Heart right ventricle (tissue), 16 donors: Measurements from ENCODE around the gene MCRIP1. TPM values are rescaled to one million over a fixed set of nuclear protein-coding genes. Genes with fewer than 3 reads are reported as not detected.

ENCODE experiments used
- ATAC-seq, 8 donors: fragments of 200-7000 bp; cut with Tn5 transposase; one replicate each; pipeline ENCODE4 v1.9.1; 2020; ENCODE audit warnings: mild to moderate bottlenecking in 8 of 8, moderate library complexity in 8 of 8, moderate number of reproducible peaks in 1 of 8
- DNase-seq, 2 donors: peaks; one replicate each; pipeline ENCODE4 v3.0.0-alpha.2; 2020
- H3K27ac ChIP-seq, 10 donors: fragments of 200-600 bp; sonication (generic) in 2 of 10; one replicate each; pipeline versions ENCODE4 v1.5.0 to v1.8.0; 2020 to 2022; ENCODE audit warnings: mild to moderate bottlenecking in 3 of 10
- H3K27me3 ChIP-seq, 7 donors: fragments of 200-600 bp; one replicate each; pipeline ENCODE4 v1.8.0; 2021 to 2022; ENCODE audit warnings: mild to moderate bottlenecking in 2 of 7
- H3K36me3 ChIP-seq, 9 donors: fragments of 200-600 bp; sonication (generic) in 1 of 9; one replicate each; pipeline versions ENCODE4 v1.5.0 to v1.8.0; 2020 to 2022; ENCODE audit warnings: mild to moderate bottlenecking in 2 of 9
- H3K4me1 ChIP-seq, 9 donors: fragments of 200-600 bp; sonication (generic) in 1 of 9; one replicate each; pipeline versions ENCODE4 v1.5.0 to v1.8.0; 2020 to 2022; ENCODE audit warnings: mild to moderate bottlenecking in 4 of 9
- H3K4me3 ChIP-seq, 10 donors: fragments of 200-600 bp; sonication (generic) in 2 of 10; one replicate each; pipeline versions ENCODE4 v1.5.0 to v1.8.0; 2020 to 2022; ENCODE audit warnings: mild to moderate bottlenecking in 7 of 10, moderate library complexity in 2 of 10
- H3K9me3 ChIP-seq, 11 donors: fragments of 200-600 bp in 10 of 11; sonication (generic) in 2 of 11; one replicate each; pipeline versions ENCODE4 v1.5.0 to v1.8.0; 2013 to 2022; ENCODE audit warnings: mild to moderate bottlenecking in 2 of 11, control low read depth in 1 of 11, moderate library complexity in 1 of 11
- CTCF ChIP-seq, 9 donors: fragments of 200-600 bp; sonication (generic) in 2 of 9; IDR thresholded peaks; one replicate each; pipeline versions ENCODE4 v1.5.0 to v1.8.0; 2021 to 2022; ENCODE audit warnings: antibody characterized with exemption in 9 of 9, mild to moderate bottlenecking in 5 of 9, moderate library complexity in 1 of 9
- WGBS, 2 donors: extraction: QIAGEN DNeasy Blood & Tissue Kit; methylation state at CpG; one replicate each; pipeline ENCODE4 v1.1.7; 2013; ENCODE audit warnings: inconsistent platforms in 1 of 2; 5-methylcytosine and 5-hydroxymethylcytosine counted together
- intact Hi-C, 10 donors: fragments of 100-400 bp; cut with DNase I; formaldehyde crosslinking; loops; one replicate each; pipeline versions ENCODE4 v1.11.1 to v1.14.2; 2022
- polyA plus RNA-seq, 2 donors: library from polyadenylated mRNA; stranded (reverse); fragments of 200-250 nt; gene quantifications; one replicate each; pipeline ENCODE4 v1.2.3, GENCODE V29; 2013
- total RNA-seq, 10 donors: library from RNA; stranded (reverse); fragmentation: NEBNext Ultra II Directional in 3 of 10; extraction: Animal tissue kit (Norgen Biotek cat#: 25700) in 3 of 10; gene quantifications; one replicate each; pipeline versions ENCODE4 v1.2.1 to v1.2.4, GENCODE V29; 2021 to 2023
- donor health status: Arrhythmogenic right ventricular cardiomyopathy.
- donor health status: ischemic (EF 13 %, LVEDD 7.1; RV severe dilation, severe dysfunction).
- donor health status: healthy with polysubstance abuse.
- donor health status: DM: no; HTN: yes; CAD: no.
- donor health status: DM: no; HTN: no; CAD: no.
- donor health status: ischemic (EF 25% LVEDD 6.9; RV normal size, moderate dysfunction).
- donor health status: ischemic (EF 25% LVEDD 5.7; RV mildly dilated, moderate dysfunction).
- donor health status: healthy.
- donor health status: DM: yes; HTN: yes; CAD: no.
- donor health status: Ischemic cardiomyopathy.
- donor health status: ischemic (EF 35%, LVEDD 5.7; RV mildly dilated, moderate dysfunction).
- donor health status: nonischemic (EF 11% LVEDD 7.7; RV severe dilation, severe dysfunction).
- donor health status: DM: yes; HTN: yes; CAD: no.
- donor health status: PGD.
- donor health status: ischemic (EF 29% LVEDD 5.4; RV normal size, mild dysfunction).
- donor health status: nonischemic (EF 23%, LVEDD 6.1; RV moderate dilation, normal function).

Gene MCRIP1
- total and polyA plus RNA-seq, 12 donors: 75.1 to 239 (median 92.5) TPM

GRCh38 chr17:81833921-81834830 lies 1.1 kb upstream of the MCRIP1 start:
- peak overlapping the region in 9 of 10 donors; percentile 89 to 99 (median 94) for H3K27ac ChIP-seq
- DNase-seq (no peak), ATAC-seq (no peak)
- TF ChIP-seq CTCF (IDR thresholded peaks at IDR 0.05): no peak
- no peaks in the 10 kb centered on the region for H3K9me3 ChIP-seq
- no peaks in the 10 kb centered on the region for H3K27me3 ChIP-seq
- intact Hi-C loops: loop anchor here in 1 of 10 donors (5.0 kb wide), 1 partner anchor 38 kb away; the partner anchor contains the start of gene ARHGDIA
- peaks cover 0 to 5% (median 0%) of the 10 kb centered on the region in 9 donors for H3K36me3 ChIP-seq
- peak overlapping the region; percentile 60 to 94 (median 88) for H3K4me3 ChIP-seq
- 85 to 87% methylated on average over 31 of the region's 31 CpGs for WGBS, 2 donors
- peaks cover 12 to 37% (median 26%) of the 10 kb centered on the region in 9 donors for H3K4me1 ChIP-seq

- WGBS, 2 donors: 0 to 1% methylated on average over 42 to 65 of the region's 65 CpGs
- no peaks in the 10 kb centered on the region for H3K27me3 ChIP-seq
- H3K9me3 ChIP-seq: no peaks in the 10 kb centered on the region
- TF ChIP-seq CTCF (IDR thresholded peaks at IDR 0.05): no peak
- DNase-seq (no peak), ATAC-seq (peak in 7 of 8 donors; percentile 12 to 66 (median 31))
- H3K36me3 ChIP-seq: peaks cover 0 to 5% (median 0%) of the 10 kb centered on the region in 9 donors
- intact Hi-C loops: loop anchor here in 1 of 10 donors (5.0 kb wide), 1 partner anchor 40 kb away; the partner anchor contains the start of gene ARHGDIA
- H3K4me1 ChIP-seq: peaks cover 12 to 37% (median 28%) of the 10 kb centered on the region in 9 donors
- peak overlapping the region; percentile 72 to 96 (median 92) for H3K27ac ChIP-seq
- H3K4me3 ChIP-seq: peak overlapping the region; percentile 61 to 94 (median 89)
Observed at GRCh38 chr17:81832608-81833159, 407 bp downstream of the MCRIP1 start.

DNA sequence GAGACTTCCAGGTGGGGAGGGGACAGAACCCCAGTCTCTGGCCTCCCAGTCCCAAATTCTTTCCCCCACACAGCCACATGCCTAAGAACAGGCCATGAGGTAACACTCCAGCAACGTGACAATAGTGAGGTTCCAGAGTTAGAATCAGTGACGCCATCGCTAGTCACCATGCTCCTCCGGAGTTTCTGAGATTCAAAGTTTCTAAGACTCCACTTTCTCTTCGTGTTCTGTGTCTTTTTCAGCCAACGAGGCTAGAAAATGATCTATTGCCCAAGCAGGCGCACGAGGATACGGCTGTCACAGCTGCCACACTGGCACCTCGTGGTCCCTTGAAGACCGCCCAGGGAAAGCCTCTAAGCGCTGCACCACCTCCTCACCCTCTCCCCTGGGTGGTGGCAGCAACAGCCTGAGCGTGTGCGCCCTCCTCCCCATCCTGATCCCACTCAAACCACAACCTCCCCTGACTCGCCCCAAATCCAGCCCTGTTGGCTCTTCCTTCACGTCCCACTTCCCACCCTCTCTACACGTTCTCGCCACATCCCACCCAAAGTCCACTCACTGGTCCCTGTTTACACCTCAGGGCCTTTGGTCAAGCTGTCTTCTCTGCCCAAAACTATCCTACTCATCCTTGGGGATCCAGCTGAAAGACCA lies 1.0 kb downstream of the MCRIP1 start:
- H3K36me3 ChIP-seq: peaks cover 0 to 5% (median 0%) of the 10 kb centered on the region in 9 donors
- no peak for TF ChIP-seq CTCF (IDR thresholded peaks at IDR 0.05)
- H3K4me3 ChIP-seq: peak overlapping the region; percentile 61 to 94 (median 89)
- no peaks in the 10 kb centered on the region for H3K9me3 ChIP-seq
- ATAC-seq: peak in 6 of 8 donors; percentile 23 to 56 (median 45)
- H3K4me1 ChIP-seq: peaks cover 12 to 37% (median 27%) of the 10 kb centered on the region in 9 donors
- intact Hi-C loops: loop anchor here in 1 of 10 donors (5.0 kb wide), 1 partner anchor 40 kb away; the partner anchor contains the start of gene ARHGDIA
- no peaks in the 10 kb centered on the region for H3K27me3 ChIP-seq
- 20 to 21% methylated on average over 18 of the region's 18 CpGs for WGBS, 2 donors
- DNase-seq: no peak
- peak overlapping the region; percentile 72 to 96 (median 92) for H3K27ac ChIP-seq

GRCh38 chr17:81831563-81831956 lies 1.5 kb downstream of the MCRIP1 start:
- H3K4me1 ChIP-seq: peaks cover 12 to 37% (median 27%) of the 10 kb centered on the region in 9 donors
- peaks cover 0 to 5% (median 0%) of the 10 kb centered on the region in 9 donors for H3K36me3 ChIP-seq
- H3K27me3 ChIP-seq: no peaks in the 10 kb centered on the region
- no peak for DNase-seq
- TF ChIP-seq CTCF (IDR thresholded peaks at IDR 0.05): no peak
- 85 to 89% methylated on average over 7 of the region's 7 CpGs for WGBS, 2 donors
- no peak for ATAC-seq
- H3K27ac ChIP-seq: peak overlapping the region in 9 of 10 donors; percentile 82 to 96 (median 93)
- H3K4me3 ChIP-seq: peak overlapping the region in 2 of 10 donors; percentile 73 to 91
- no peaks in the 10 kb centered on the region for H3K9me3 ChIP-seq
- intact Hi-C loops: loop anchor here in 1 of 10 donors (5.0 kb wide), 1 partner anchor 41 kb away; the partner anchor contains the start of gene ARHGDIA
